ENCODE data around the gene MAGEC3.
"Not testable (repeated sequence)": the region's sequence is repeated elsewhere in the genome, so short reads cannot be mapped to it uniquely, and the experiment has no call there.

Gene MAGEC3

DNA sequence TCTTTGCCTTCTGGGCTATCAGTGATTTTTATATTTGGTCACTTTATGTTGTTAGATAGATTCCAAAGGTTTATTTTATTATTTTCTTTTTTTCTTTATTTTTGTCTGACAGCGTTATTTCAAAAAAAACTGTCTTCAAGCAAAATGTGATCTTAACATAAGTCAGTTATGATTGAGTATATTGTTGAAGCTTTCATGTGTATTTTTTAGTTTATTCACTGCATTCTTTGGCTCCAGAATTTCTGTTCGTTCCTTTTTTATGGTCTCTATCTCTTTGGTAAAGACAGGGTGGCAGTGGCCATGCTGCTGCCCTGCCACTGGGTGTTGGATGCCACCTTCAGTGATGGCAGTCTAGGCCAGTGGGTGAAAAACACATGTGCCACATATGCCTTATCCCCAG lies at the start of gene MAGEC3:
MAGEC3 (plus strand) TSS at position 301 of the 400 bp plus-strand sequence; CDS start at position 301, 0 bp downstream.
- no peak for DNase-seq (ENCODE audit: low read depth in 2 of 2)

GRCh38 chrX:141791856-141792255 lies 46.3 kb upstream of the MAGEC3 start:
- DNase-seq (ENCODE audit: low read depth in 2 of 2), result no peak

DNA sequence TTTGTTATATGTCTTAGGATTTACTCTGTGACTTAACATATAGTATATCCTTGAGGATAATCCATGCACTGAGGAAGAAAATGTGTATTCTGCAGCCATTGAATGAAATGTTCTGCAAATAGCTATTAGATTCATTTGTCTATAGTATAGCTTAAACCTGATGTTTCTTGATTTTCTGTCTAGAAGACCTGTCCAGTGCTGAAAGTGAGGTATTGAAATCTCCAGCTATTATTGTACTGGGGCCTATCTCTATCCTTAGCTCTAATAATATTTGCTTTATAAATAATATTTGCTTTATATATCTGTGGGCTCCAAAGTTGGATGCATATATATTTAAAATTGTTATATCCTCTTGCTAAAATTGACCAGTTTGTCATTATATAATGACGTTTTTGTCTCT lies 26.7 kb upstream of the MAGEC3 start:
- no peak for DNase-seq (ENCODE audit: low read depth in 2 of 2)

DNA sequence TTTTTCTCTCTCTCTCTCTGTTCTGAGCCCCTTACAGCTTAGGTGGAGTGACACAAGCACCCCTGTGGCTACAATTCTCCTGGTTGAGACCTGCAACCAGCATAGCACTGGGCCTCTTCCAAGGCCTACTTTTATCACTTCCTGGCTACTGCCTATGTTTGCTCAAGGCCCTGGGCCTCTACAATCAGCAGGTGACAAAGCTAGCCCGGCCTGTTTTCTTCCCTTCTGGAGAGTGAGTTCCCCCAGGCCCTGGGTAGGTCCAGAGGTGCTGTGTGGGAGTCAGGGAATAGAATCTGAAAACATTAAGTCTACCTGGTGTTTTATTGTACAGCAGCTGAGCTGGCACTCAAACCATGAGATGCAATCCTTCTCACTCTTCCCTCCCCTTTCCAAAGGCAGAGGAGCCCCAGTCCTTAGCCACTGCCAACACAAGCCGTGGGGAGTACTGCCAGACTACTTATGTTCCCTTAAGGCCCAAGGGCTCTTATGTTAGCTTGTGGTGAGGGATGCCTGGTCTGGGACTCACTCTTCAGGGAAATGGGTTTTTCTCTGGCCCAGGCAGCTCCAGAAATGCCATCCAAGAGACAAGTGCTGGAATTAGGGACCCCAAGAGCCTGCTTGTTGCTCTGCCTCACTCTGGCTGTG lies 23.8 kb upstream of the MAGEC3 start:
- no peak for DNase-seq (ENCODE audit: low read depth in 2 of 2)

DNA sequence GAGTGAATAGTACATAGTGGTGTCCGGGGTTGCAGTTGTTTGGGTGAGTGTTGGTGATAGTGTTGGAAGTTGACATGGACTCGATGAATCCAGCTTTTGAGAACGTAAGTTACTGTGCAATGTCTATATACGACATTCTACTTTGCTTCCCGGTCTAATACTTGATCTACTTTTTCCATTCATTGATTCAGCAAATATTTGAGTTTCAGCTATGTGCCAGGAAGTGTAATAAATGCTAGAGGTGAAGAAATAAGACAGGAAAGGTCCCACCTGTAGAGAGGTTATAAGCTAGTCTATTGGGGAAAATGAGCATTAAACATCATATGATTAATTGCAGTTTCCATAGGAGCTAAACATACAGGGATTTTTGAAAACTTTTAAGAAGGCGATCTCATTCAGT lies 22.2 kb upstream of the MAGEC3 start:
- DNase-seq (ENCODE audit: low read depth in 2 of 2), result no peak

DNA sequence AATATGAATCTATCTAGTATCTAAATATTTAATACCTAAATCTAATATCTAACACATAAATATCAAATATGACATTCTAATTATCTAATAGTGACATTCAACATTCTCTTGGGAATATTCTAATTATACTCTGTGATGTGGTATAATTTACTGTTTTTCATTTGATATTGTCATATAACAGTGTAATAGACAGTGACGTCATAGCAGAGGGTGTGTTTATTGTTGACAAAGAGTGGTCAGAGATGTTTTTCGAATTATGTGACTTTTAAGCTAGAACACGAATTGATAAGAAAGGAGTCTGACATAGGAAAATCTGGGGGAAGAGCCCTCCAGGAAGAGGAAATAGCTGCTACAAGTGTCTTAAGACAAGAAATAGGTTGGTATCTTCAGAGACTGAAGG lies 5.9 kb upstream of the MAGEC3 start:
- DNase-seq (ENCODE audit: low read depth in 2 of 2), result no peak

- no peak for DNase-seq (ENCODE audit: low read depth in 2 of 2)
These were observed 1.7 kb downstream of the MAGEC3 start for GRCh38 chrX:141839856-141840255.

DNA sequence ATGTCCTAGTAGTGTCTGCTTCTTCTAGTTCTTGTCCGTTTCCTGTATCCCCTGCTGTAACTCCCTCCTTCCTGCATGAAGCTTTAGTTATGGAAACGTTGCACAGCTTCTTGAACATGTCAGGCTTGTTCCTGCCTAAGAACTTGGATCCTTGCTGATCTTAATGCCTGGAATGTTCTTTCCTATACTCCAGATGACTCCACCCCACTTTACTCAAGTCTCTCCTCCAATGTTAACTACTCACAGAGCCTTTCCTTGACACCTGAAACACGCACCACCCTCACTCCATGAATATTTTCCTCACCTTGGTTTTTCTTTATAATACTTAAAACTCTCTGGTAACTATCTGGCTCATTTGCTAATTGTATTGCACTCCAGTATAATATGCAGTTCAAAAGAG lies 19.4 kb downstream of the MAGEC3 start:
- no peak for DNase-seq (ENCODE audit: low read depth in 2 of 2)

DNA sequence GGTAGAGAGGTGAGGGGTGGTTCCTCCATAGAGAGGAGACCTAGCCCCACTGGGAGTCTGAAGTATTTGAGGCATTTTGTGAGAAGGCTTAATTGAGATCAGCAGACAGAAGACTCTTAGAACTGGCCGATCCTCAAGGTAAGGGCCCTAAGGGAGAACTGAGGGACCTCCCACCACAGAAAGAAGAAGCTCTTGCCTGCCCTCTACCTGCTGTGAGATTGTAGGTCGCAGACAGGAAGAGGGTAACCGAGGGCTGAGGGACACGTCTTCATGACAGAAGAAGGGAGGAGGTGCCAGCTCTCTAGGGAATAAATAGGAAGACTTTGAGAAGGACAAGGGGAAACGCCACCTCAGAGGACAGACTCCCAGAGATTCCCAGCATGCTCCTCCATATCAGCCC lies 41.5 kb downstream of the MAGEC3 start:
- DNase-seq (ENCODE audit: low read depth in 2 of 2), result no peak

DNA sequence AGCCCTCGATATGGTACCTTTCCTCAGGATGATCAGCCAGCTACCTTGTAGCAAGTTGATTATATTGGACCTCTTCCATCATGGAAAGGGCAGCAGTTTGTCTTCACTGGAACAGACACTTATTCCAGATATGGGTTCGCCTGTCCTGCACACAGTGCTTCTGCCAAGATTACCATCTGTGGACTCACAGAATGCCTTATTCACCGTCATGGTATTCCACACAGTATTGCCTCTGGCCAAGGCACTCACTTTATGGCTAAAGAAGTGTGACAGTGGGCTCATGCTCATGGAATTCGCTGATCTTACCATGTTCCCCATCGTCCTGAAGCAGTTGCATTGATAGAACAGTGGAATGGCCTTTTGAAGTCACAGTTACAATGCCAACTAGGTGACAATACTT lies 50.7 kb downstream of the MAGEC3 start:
- not testable (repeated sequence) for DNase-seq (ENCODE audit: low read depth in 2 of 2)

- no peak for DNase-seq (ENCODE audit: low read depth in 2 of 2)
These were observed 56.6 kb downstream of the MAGEC3 start for GRCh38 chrX:141894733-141895132.

DNA sequence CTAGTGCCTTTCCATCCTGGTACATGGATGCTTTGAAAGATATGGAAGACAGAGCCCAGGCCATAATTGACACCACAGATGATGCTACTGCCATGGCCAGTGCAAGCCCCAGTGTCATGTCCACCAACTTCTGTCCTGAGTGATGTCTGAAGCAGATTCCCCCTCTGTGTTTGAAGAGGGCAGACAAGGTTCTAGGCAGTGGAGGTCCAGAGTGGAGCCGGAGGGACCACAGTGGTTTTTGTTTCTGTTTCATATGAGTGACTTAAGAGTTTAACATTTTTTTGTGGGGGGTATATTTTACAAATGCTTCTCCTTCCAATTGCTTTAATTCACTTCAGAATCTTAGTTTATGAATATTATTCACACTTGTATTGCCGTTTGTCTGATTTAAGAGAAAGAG lies 59.6 kb downstream of the MAGEC3 start:
- DNase-seq (ENCODE audit: low read depth in 2 of 2), result no peak

GRCh38 chrX:141902366-141902765 lies 64.2 kb downstream of the MAGEC3 start:
- no peak for DNase-seq (ENCODE audit: low read depth in 2 of 2)

DNA sequence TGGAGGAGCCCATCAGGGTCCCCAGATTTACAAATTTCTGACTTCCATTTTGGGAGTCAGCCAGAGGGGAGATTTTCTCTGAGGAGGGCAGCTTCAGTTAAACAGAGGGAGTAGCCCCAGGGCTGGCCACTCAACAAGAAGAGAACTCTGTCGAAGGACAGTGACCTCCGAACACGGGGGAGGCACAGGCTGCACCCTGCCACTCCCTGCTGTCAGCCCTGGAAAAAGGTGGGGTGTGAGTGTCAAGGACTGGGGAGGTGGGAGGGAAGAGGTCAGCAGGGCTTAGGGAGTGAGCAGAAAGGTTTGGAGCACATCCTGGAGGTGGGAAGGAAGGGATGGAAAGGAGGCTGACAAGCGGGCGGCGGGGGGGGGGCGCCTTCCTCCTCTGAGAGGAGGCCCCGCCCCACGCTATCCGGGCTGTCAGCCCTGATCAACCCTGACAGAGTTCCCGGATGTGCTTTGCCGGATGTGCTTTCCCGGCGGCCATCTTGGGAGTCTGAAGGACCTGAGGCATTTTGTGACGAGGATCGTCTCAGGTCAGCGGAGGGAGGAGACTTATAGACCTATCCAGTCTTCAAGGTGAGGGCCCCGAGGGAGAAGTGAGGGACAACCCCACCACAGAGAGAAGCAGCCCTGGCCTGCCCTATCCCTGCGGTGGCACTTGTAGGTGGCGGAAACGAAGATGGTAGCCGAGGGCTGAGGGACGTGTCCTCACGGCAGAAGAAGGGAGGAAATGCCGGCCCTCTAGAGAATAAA lies 65.5 kb downstream of the MAGEC3 start, which contains the start of gene MAGEC1:
MAGEC1 (plus strand) TSS at position 495 of the 756 bp plus-strand sequence. CDS start 1,179 bp downstream, outside the sequence.
- DNase-seq (ENCODE audit: low read depth in 2 of 2), result no peak

GRCh38 chrX:141904262-141904661 lies 66.1 kb downstream of the MAGEC3 start:
- no peak for DNase-seq (ENCODE audit: low read depth in 2 of 2)

DNA sequence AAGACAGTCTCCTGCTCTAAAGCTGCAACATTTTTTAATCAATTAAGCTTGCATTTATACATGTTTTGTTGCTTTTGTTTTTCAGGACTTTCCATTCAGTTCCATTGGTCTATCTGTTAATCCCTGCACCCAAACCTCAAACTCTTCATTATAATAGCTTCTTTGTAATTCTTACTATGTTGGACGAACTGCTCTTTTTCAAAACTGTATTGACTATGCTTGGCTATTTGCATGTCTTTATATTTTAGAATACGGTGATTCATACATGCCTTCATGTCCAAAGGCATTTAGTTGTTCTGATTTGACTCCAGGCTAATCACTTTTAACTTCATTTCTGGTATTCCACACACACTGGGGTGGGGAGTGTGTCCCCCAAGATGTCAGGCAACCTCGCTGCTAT lies 79.7 kb downstream of the MAGEC3 start:
- DNase-seq (ENCODE audit: low read depth in 2 of 2), result no peak

DNA sequence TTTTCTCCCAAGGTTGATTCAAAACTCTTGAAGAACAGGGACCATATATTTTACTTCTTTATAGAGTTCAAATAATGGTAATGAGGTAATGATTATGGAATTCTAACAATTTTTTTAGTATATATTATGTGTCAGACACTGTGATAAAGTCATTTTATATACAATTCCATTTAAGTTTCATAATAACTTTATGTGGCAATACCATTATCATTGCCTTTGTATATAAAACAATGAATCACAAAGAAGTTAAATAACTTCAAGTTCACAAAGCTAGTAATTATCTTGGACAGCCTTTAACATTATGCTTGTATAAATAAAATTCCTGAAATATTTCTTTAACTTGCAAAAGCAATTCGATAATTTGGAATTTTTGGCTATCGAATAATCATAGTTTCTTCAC lies 86.2 kb downstream of the MAGEC3 start:
- DNase-seq (ENCODE audit: low read depth in 2 of 2), result no peak

DNA sequence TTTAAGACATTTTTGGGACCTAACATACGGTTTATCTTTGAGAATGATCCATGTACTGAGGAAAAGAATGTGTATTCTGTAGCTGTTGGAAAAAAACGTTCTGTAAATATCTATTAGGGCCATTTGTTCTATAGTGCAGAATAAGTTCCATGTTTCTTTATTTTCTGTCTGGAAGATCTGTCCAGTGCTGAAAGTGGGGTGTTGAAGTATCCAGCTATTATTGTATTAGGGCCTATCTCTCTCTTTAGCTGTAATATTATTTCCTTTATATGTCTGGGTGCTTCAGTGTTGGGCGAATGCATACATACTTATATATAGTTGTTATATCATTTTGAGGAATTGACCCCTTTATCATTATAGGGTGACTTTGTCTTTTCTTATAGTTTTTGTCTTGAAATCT lies 90.3 kb downstream of the MAGEC3 start:
- DNase-seq (ENCODE audit: low read depth in 2 of 2), result no peak

GRCh38 chrX:141934059-141934641 lies 96.0 kb downstream of the MAGEC3 start:
- DNase-seq (ENCODE audit: low read depth in 2 of 2), result no peak

DNA sequence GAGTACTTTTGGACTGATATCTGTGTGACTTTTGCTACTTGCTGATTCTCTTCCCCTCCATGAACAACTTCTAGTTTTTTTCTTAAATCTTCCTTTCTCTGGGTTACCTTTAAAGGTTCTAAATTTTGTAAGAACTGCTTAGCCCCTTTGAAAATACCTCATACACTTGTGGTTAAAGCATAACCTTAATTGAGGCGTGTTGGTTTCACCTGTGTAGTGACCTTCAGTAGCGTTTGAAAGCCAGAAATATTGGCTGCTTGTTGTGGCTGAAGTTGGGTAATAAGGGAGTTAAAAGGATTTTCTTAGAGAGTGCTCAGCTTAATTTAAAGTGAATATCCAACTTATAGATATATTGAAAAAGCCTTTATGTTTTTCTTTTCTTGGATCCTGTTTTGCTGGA lies 97.5 kb downstream of the MAGEC3 start:
- DNase-seq (ENCODE audit: low read depth in 2 of 2), result no peak

- DNase-seq (ENCODE audit: low read depth in 2 of 2), result no peak
These were observed 98.0 kb downstream of the MAGEC3 start for GRCh38 chrX:141936080-141936479.

- no peak for DNase-seq (ENCODE audit: low read depth in 2 of 2)
These were observed 103.1 kb downstream of the MAGEC3 start for GRCh38 chrX:141941234-141941633.

DNA sequence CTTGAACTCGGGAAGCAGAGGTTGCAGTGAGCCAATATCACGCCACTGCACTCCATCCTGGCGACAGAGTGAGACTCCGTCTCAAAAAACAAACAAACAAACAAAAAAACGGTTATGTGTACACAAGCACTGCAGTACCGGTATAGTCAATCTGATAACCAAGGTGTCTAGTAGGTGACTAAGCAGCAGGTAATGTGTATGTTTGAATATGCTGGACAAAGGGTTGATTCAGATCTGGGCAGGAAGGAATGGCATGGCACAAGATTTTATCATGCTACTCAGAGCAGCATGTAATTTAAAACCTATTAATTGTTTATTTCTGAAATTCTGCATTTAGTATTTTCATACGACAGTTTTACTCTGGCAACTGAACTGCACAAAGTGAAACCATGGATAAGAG lies 107.3 kb downstream of the MAGEC3 start:
- no peak for DNase-seq (ENCODE audit: low read depth in 2 of 2)
